HTERT RPE-1 (cell line): ENCODE data around the gene CEP20.

Experiments
- in situ Hi-C: fragments of 300-500 bp; cut with MboI; formaldehyde crosslinking; loops from 4 replicates; pipeline ENCODE4 v1.14.3; 2020; ENCODE audit warnings: low sequenced_read_pairs

The CEP20 gene

GRCh38 chr16:15898654-15899053 is 10.3 kb upstream of the CEP20 start:
- in situ Hi-C loops: no loop called here

GRCh38 chr16:15897834-15898254 is 9.4 kb upstream of the CEP20 start:
- in situ Hi-C loops: no loop called here

GRCh38 chr16:15897121-15897780 is 8.8 kb upstream of the CEP20 start:
- in situ Hi-C loops: no loop called here

GRCh38 chr16:15894571-15895374 is 6.4 kb upstream of the CEP20 start:
- in situ Hi-C loops: no loop called here

GRCh38 chr16:15891508-15891907 is 3.1 kb upstream of the CEP20 start:
- in situ Hi-C loops: no loop called here

GRCh38 chr16:15887283-15887682 is 1.1 kb downstream of the CEP20 start:
- in situ Hi-C loops: no loop called here

GRCh38 chr16:15886078-15886477 is 2.3 kb downstream of the CEP20 start:
- in situ Hi-C loops: no loop called here

- in situ Hi-C loops: no loop called here
These were observed 2.8 kb downstream of the CEP20 start for GRCh38 chr16:15885560-15886001.

- in situ Hi-C loops: no loop called here
These were observed 5.8 kb downstream of the CEP20 start for GRCh38 chr16:15882563-15882962.

- in situ Hi-C loops: no loop called here
These were observed 6.5 kb downstream of the CEP20 start for GRCh38 chr16:15881794-15882379.

GRCh38 chr16:15880434-15881308 is 7.7 kb downstream of the CEP20 start:
- in situ Hi-C loops: no loop called here

- in situ Hi-C loops: no loop called here
These were observed 9.1 kb downstream of the CEP20 start for GRCh38 chr16:15879255-15879811.

GRCh38 chr16:15876503-15876902 is 11.9 kb downstream of the CEP20 start:
- in situ Hi-C loops: no loop called here

- in situ Hi-C loops: no loop called here
These were observed 13.6 kb downstream of the CEP20 start for GRCh38 chr16:15874745-15875314.

GRCh38 chr16:15873737-15874136 is 14.7 kb downstream of the CEP20 start:
- in situ Hi-C loops: no loop called here

- in situ Hi-C loops: no loop called here
These were observed 15.1 kb downstream of the CEP20 start for GRCh38 chr16:15873301-15873700.

- in situ Hi-C loops: no loop called here
These were observed 18.4 kb downstream of the CEP20 start for GRCh38 chr16:15870011-15870410.

GRCh38 chr16:15866451-15866850 is 22.0 kb downstream of the CEP20 start:
- in situ Hi-C loops: no loop called here

GRCh38 chr16:15865742-15866141 is 22.7 kb downstream of the CEP20 start:
- in situ Hi-C loops: no loop called here

GRCh38 chr16:15864939-15865338 is 23.5 kb downstream of the CEP20 start:
- in situ Hi-C loops: no loop called here
